ENCODE data around the gene TMEM72.

DNA sequence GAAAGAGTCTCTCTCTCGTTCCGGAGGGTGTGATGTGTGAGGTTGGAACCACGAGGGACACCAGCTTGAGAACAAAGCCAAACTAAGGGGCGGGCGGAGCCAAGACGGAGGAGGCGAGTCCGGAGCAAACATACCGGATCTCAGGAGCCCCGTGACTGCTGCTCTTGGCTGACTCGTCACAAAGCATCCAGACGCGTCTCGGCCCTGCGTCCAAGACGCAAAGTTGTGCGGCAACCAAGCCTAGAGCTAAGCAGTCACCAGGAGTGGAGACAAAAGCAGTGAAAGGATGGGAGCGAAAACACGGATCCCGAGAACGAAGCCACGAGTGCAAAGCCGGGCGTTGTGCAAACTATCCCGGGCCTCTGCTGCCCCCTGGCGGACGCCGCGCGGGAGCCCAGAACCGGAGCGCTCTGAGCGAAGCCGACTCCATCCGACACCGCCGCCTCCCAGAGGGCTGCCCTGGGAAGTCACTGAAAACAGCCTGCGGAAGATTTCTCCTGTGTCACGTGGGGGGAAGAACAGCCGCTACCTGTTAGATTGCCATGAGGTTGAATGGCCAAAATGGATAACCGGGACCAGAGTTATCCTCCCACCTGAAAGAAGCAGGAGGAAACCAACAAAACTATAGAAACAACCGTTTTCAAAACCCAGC is 46.4 kb upstream of the TMEM72 start:
- TF ChIP-seq, protein P1, sequence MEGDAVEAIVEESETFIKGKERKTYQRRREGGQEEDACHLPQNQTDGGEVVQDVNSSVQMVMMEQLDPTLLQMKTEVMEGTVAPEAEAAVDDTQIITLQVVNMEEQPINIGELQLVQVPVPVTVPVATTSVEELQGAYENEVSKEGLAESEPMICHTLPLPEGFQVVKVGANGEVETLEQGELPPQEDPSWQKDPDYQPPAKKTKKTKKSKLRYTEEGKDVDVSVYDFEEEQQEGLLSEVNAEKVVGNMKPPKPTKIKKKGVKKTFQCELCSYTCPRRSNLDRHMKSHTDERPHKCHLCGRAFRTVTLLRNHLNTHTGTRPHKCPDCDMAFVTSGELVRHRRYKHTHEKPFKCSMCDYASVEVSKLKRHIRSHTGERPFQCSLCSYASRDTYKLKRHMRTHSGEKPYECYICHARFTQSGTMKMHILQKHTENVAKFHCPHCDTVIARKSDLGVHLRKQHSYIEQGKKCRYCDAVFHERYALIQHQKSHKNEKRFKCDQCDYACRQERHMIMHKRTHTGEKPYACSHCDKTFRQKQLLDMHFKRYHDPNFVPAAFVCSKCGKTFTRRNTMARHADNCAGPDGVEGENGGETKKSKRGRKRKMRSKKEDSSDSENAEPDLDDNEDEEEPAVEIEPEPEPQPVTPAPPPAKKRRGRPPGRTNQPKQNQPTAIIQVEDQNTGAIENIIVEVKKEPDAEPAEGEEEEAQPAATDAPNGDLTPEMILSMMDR (IDR thresholded peaks at IDR 0.05; ENCODE audit: poor library complexity, severe bottlenecking), result peak; percentile 98
- TF ChIP-seq, protein P2, sequence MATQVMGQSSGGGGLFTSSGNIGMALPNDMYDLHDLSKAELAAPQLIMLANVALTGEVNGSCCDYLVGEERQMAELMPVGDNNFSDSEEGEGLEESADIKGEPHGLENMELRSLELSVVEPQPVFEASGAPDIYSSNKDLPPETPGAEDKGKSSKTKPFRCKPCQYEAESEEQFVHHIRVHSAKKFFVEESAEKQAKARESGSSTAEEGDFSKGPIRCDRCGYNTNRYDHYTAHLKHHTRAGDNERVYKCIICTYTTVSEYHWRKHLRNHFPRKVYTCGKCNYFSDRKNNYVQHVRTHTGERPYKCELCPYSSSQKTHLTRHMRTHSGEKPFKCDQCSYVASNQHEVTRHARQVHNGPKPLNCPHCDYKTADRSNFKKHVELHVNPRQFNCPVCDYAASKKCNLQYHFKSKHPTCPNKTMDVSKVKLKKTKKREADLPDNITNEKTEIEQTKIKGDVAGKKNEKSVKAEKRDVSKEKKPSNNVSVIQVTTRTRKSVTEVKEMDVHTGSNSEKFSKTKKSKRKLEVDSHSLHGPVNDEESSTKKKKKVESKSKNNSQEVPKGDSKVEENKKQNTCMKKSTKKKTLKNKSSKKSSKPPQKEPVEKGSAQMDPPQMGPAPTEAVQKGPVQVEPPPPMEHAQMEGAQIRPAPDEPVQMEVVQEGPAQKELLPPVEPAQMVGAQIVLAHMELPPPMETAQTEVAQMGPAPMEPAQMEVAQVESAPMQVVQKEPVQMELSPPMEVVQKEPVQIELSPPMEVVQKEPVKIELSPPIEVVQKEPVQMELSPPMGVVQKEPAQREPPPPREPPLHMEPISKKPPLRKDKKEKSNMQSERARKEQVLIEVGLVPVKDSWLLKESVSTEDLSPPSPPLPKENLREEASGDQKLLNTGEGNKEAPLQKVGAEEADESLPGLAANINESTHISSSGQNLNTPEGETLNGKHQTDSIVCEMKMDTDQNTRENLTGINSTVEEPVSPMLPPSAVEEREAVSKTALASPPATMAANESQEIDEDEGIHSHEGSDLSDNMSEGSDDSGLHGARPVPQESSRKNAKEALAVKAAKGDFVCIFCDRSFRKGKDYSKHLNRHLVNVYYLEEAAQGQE (IDR thresholded peaks at IDR 0.05; ENCODE audit: borderline replicate concordance), result peak; percentile 46
- TF ChIP-seq POLR2AphosphoS5 (IDR thresholded peaks at IDR 0.05) (peak; percentile 47), TAF1 (IDR thresholded peaks at IDR 0.05; ENCODE audit: low read depth) (no peak), RAD21 (conservative IDR thresholded peaks at IDR 0.05) (peak; percentile 95), EZH2 (IDR thresholded peaks at IDR 0.05; ENCODE audit: borderline replicate concordance, insufficient read depth, low read length, poor library complexity, severe bottlenecking) (no peak), SMC3 (conservative IDR thresholded peaks at IDR 0.05; ENCODE audit: poor library complexity) (peak; percentile 97), EP300 (conservative IDR thresholded peaks at IDR 0.05; ENCODE audit: poor library complexity, severe bottlenecking) (no peak), MXI1 (conservative IDR thresholded peaks at IDR 0.05; ENCODE audit: poor library complexity, severe bottlenecking) (peak; percentile 70)

All from neural cell (in vitro differentiated cells).